Esophagus (tissue), 2 donors: ENCODE measurements around the gene TTI1. TPM values are rescaled to one million over a fixed set of nuclear protein-coding genes. Genes with fewer than 3 reads are reported as not detected.

Experiments
- H3K27ac ChIP-seq, 2 donors: one replicate each; pipeline ENCODE4 v1.5.1; 2013; ENCODE audit warnings: low read depth in 2 of 2, mild to moderate bottlenecking in 2 of 2, inconsistent platforms in 1 of 2, low read length in 1 of 2, moderate library complexity in 1 of 2
- H3K27me3 ChIP-seq, 2 donors: one replicate each; pipeline ENCODE4 v1.6.1; 2013; ENCODE audit warnings: low read length in 2 of 2, control low read depth in 1 of 2, mild to moderate bottlenecking in 1 of 2; ENCODE audit not compliant: insufficient read depth in 2 of 2, control insufficient read depth in 1 of 2
- H3K36me3 ChIP-seq, 2 donors: one replicate each; pipeline ENCODE4 v1.6.1; 2013; ENCODE audit warnings: low read length in 1 of 2; ENCODE audit not compliant: control insufficient read depth in 2 of 2, insufficient read depth in 2 of 2
- H3K4me1 ChIP-seq, 2 donors: one replicate each; pipeline ENCODE4 v1.6.1; 2013; ENCODE audit warnings: low read length in 1 of 2; ENCODE audit not compliant: control insufficient read depth in 2 of 2, insufficient read depth in 2 of 2
- H3K4me3 ChIP-seq, 2 donors: one replicate each; pipeline ENCODE4 v1.5.1; 2013; ENCODE audit warnings: low read length in 2 of 2, mild to moderate bottlenecking in 2 of 2, low read depth in 1 of 2, moderate library complexity in 1 of 2
- H3K9me3 ChIP-seq, 2 donors: one replicate each; pipeline ENCODE4 v1.6.1; 2013; ENCODE audit warnings: mild to moderate bottlenecking in 2 of 2, low read depth in 1 of 2, low read length in 1 of 2, moderate library complexity in 1 of 2; ENCODE audit not compliant: control insufficient read depth in 2 of 2, insufficient read depth in 1 of 2
- WGBS, 2 donors: extraction: QIAGEN DNeasy Blood & Tissue Kit; methylation state at CpG; one replicate each; pipeline ENCODE4 v1.1.7; 2013; 5-methylcytosine and 5-hydroxymethylcytosine counted together
- polyA plus RNA-seq, 2 donors: library from polyadenylated mRNA; stranded (reverse); fragments of 200-250 nt; gene quantifications; one replicate each; pipeline ENCODE4 v1.2.3, GENCODE V29; 2013
- donor health status: healthy with polysubstance abuse.
- donor health status: Bipolar disorder and iron deficiency.

The TTI1 gene
- polyA plus RNA-seq, 2 donors, result 4.6 to 6.1 TPM

DNA sequence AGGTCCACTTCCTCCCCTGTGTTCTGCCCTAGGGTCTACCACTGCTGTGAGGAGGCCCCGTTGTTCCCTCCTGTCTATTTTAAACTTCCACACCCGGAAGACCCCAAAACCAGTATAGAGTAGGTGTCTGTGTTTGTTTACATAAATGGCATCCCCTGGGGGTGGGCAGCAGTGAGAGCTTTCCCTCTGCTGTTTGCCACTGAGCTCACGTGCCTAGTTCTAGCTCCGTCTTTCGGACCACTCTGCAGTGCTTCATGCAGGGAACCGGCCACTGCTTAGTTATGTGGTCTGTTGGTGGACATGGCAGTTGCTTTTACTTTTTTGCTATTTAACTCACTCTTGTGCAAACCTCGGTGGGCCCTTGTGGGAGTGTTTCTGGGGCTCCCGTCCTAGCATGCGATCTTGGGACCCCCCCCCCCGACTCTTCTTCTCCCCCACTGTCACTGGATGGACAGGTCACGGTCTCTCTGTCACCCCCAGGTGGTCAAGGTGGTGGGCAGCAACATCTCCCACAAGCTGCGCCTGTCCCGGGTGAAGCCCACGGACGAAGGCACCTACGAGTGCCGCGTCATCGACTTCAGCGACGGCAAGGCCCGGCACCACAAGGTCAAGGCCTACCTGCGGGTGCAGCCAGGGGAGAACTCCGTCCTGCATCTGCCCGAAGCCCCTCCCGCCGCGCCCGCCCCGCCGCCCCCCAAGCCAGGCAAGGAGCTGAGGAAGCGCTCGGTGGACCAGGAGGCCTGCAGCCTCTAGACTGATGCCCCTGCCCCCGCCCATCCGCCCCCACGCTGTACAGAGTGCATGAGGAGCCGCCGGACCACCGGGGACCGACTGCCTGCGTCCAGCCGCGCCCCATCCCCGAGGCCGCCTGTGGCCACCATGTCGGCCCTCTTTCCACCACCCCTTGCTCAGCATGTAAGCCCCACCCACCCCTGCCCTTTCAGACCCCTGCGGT lies 89.5 kb downstream of the TTI1 start:
- H3K4me1 ChIP-seq, result no peaks in the 10 kb centered on the region
- WGBS, 2 donors, result 86 to 88% methylated on average over 34 to 47 of the region's 47 CpGs
- no peaks in the 10 kb centered on the region for H3K27me3 ChIP-seq
- no peaks in the 10 kb centered on the region for H3K36me3 ChIP-seq
- peaks cover 0 to 2% of the 10 kb centered on the region in 2 donors for H3K9me3 ChIP-seq
- no peak overlapping the region for H3K4me3 ChIP-seq
- no peak overlapping the region for H3K27ac ChIP-seq

DNA sequence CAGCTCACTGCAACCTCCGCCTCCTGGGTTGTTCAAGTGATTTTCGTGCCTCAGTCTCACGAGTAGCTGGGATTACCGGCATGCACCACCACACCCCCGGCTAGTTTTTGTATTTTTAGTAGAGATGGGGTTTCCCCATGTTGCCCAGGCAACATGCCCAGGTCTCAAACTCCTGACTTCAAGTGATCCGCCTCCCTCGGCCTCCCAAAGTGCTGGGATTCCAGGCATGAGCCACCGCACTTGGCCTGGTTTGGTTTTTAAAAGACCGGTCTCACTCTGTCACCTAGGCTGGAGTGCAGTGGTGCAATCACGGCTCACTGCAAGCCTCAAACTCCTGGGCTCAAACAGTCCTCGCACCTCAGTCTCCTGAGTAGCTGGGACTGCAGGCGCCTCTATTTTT lies 90.2 kb downstream of the TTI1 start:
- Histone ChIP-seq H3K4me3 (no peak overlapping the region), H3K27me3 (no peaks in the 10 kb centered on the region), H3K9me3 (peaks cover 0 to 2% of the 10 kb centered on the region in 2 donors), H3K27ac (no peak overlapping the region), H3K4me1 (no peaks in the 10 kb centered on the region), H3K36me3 (no peaks in the 10 kb centered on the region)
- WGBS, 2 donors, result 58 to 70% methylated on average over 12 of the region's 12 CpGs

DNA sequence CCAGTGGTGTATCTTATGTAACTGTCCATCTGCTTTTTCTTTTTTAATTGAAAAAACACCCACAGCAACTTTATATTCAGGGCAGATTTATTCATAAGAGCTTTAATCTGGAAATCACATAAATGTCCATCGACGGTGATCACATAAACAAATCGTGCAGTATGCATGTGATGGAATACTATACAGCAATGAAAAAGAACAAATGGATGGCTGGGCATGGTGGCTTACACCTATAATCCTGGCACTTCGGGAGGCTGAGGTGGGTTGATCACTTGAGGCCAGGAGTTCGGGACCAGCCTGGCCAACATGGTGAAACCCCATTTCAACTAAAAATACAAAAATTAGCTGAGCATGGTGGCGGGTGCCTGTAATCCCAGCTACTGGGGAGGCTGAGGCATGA lies 91.3 kb downstream of the TTI1 start:
- no peaks in the 10 kb centered on the region for H3K9me3 ChIP-seq
- WGBS, 2 donors, result 90 to 92% methylated on average over 6 of the region's 6 CpGs
- H3K27me3 ChIP-seq, result no peaks in the 10 kb centered on the region
- H3K36me3 ChIP-seq, result no peaks in the 10 kb centered on the region
- no peak overlapping the region for H3K4me3 ChIP-seq
- no peak overlapping the region for H3K27ac ChIP-seq
- H3K4me1 ChIP-seq, result no peaks in the 10 kb centered on the region

DNA sequence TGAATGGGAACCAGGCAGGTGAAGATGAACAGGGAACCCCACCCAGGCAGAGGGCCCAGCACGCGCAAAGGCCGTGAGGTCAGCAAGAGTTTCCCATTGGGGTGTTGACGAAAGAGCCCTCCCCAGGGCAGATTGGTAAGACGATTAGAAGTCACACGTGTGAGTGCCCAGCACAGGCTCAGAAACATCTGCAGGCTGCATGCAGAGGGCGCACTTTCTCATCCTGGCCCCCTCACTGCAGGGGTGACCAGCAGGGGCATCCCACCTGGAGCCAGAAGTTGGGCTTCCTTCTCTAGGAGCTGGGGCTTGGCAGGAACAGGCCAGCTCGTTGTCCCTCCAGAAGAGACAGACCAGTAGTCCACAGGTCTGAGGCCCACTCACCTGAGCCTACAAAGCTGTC lies 91.9 kb downstream of the TTI1 start:
- no peaks in the 10 kb centered on the region for H3K27me3 ChIP-seq
- H3K36me3 ChIP-seq, result no peaks in the 10 kb centered on the region
- H3K4me1 ChIP-seq, result no peaks in the 10 kb centered on the region
- no peak overlapping the region for H3K27ac ChIP-seq
- no peaks in the 10 kb centered on the region for H3K9me3 ChIP-seq
- WGBS, 2 donors, result 76 to 77% methylated on average over 8 of the region's 8 CpGs
- H3K4me3 ChIP-seq, result no peak overlapping the region

DNA sequence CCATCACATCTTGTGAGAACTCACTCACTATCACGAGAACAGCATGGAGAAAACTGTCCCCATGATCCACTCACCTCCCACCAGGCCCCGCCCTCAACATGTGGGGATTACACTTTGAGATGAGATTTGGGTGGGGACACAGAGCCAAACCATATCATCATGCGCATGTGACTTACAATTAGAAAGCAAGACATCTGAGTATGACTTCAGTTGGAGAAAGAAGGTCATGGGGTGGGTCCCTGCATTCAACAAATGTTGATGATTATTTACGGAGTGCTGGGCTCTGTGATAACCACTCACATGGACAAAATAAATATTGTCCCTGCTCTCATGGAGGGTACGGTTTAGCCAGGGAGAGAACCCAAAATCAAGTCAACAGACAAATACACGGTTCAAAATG lies 92.4 kb downstream of the TTI1 start:
- Histone ChIP-seq H3K4me1 (no peaks in the 10 kb centered on the region), H3K27me3 (no peaks in the 10 kb centered on the region), H3K36me3 (no peaks in the 10 kb centered on the region), H3K9me3 (no peaks in the 10 kb centered on the region), H3K27ac (no peak overlapping the region), H3K4me3 (no peak overlapping the region)
- 77 to 79% methylated on average over 6 of the region's 6 CpGs for WGBS, 2 donors

DNA sequence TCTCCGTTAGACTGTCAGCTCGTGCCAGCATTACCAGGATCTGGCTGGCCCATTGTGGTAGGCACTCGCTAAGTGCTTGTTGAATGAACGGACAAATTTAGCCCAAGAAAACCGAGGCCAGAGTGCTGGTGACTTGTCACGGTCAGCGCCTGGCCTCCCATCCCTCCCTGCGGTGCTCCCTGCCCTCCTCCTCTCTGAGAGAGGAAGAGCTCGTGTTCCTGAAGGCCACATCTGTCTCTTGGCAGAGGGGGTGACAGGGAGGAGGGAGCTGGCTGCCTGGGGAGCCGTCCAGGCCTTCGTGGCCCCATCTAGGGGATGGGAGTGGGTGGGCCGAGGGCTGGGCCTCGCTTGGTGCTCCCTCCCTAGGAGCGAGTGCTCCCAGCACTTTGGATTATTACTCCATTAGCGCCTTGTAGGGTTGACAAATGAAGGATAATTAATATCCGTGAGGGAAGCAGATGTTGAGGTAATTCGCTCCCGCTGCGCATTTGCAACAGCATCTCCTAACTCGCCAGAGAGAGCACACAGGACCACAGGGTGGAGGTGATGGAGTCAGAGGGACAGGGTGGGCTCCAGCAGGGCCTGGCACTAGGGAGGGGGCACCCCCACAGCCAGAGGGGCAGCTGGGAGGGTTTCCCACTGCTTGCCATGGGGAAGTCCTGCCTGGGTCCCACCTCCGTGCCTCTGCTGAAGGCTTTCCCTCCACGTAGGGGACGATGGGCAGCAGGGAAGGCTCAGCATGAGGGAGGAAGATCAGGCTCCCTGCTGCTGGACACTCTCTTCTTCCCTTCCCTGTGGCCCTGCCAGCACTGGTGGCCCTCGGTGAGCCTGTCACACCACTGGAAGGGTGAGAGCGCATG lies 93.3 kb downstream of the TTI1 start:
- Histone ChIP-seq H3K36me3 (no peaks in the 10 kb centered on the region), H3K27ac (no peak overlapping the region), H3K9me3 (no peaks in the 10 kb centered on the region), H3K4me3 (no peak overlapping the region), H3K27me3 (no peaks in the 10 kb centered on the region), H3K4me1 (no peaks in the 10 kb centered on the region)
- WGBS, 2 donors, result 84 to 85% methylated on average over 25 of the region's 25 CpGs

DNA sequence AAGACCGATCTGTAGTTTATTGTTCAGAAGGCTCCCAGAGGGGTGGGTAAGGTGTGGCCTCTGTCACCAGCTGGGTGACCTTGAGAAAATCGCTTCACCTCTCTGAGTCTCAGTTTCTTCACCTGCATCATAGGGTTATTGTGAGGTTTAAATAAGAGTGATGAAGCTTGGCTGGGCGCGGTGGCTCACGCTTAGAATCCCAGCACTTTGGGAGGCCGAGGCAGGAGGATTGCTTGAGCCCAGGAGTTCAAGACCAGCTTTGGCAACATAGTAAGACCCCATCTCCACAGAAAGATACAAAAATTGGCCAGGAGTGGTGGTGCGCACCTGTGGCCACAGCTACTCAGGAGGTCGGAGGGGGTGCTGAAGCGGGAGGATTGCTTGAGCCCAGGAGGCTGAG lies 94.3 kb downstream of the TTI1 start:
- Histone ChIP-seq H3K9me3 (no peaks in the 10 kb centered on the region), H3K4me3 (no peak overlapping the region), H3K27me3 (no peaks in the 10 kb centered on the region), H3K36me3 (no peaks in the 10 kb centered on the region), H3K4me1 (no peaks in the 10 kb centered on the region), H3K27ac (no peak overlapping the region)
- 94% methylated on average over 9 of the region's 9 CpGs for WGBS, 2 donors

DNA sequence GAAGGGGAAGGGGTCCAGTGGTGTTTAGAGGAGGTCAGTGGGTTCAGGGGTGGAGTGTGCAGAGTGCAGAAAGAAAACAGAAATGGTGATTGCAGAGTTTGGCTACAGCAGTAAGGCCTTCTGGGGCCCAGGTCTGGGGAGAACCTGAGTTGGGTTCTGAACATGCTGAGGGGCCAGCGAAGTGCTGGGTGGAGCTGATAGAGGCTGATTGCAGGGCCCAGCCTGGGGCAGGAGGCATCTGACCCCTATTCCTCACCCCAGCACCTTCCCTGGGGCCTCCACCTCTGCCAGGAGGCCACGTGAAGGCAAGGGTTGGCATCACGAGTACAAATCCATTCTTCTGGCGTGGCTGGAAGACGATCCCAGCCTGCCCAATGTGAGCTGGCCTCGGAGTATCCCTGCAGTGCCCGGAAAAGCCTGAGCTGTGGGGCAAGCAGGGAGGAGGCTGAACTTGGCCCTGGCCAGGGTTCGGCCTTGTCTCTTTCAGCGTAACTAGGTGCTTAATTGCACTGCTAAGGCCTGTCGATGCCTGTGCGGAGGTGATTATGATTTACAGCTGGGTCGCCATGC lies 95.0 kb downstream of the TTI1 start:
- Histone ChIP-seq H3K27me3 (no peaks in the 10 kb centered on the region), H3K36me3 (no peaks in the 10 kb centered on the region), H3K4me3 (no peak overlapping the region), H3K4me1 (no peaks in the 10 kb centered on the region), H3K9me3 (no peaks in the 10 kb centered on the region), H3K27ac (no peak overlapping the region)
- 91 to 92% methylated on average over 12 of the region's 12 CpGs for WGBS, 2 donors

DNA sequence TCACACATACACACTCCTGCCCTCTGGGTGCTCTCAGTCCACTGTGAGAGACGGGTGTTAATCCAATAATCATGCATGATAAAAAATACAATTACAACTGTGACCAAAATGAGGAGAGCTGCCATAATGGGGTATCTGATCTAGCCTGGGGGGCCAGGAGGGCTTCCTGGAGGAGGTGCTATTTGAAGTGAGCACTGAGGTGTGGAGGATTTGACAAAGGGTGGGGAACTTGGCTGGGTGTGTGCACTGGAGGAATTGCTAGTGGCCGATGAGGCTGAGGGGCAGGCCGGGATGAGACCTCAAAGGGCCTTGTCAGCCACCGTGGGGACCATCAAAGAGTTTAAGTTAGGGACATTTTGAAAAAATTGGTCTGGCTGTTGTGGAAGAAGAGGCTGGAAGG lies 95.6 kb downstream of the TTI1 start:
- no peaks in the 10 kb centered on the region for H3K9me3 ChIP-seq
- H3K27ac ChIP-seq, result no peak overlapping the region
- H3K4me3 ChIP-seq, result no peak overlapping the region
- H3K36me3 ChIP-seq, result no peaks in the 10 kb centered on the region
- H3K27me3 ChIP-seq, result no peaks in the 10 kb centered on the region
- 81 to 88% methylated on average over 4 of the region's 4 CpGs for WGBS, 2 donors
- no peaks in the 10 kb centered on the region for H3K4me1 ChIP-seq
